Measurements from ENCODE around the gene MOGAT1. TPM values are rescaled to one million over a fixed set of nuclear protein-coding genes. Genes with fewer than 3 reads are reported as not detected.

Gene MOGAT1
- polyA plus RNA-seq, 2 of the 4 experiments (the other 2 are of a cell fraction): not detected

GRCh38 chr2:222745836-222746559, 74.5 kb downstream of the MOGAT1 start:
- POLR2A ChIA-PET: no interaction called here
- no peak overlapping the region for H3K27ac ChIP-seq
- no peaks in the 10 kb centered on the region for H3K9me3 ChIP-seq
- no peak for DNase-seq (ENCODE audit: low read depth in 1 of 2, low spot score in 1 of 2)
- TF ChIP-seq KDM1A (IDR thresholded peaks at IDR 0.05; ENCODE audit: low read depth) (no peak), FOXS1 (CRISPR knock-in tag; IDR thresholded peaks at IDR 0.05) (no peak), MAZ (IDR thresholded peaks at IDR 0.05; ENCODE audit: borderline replicate concordance, low read depth, low read length) (no peak), KDM5A (IDR thresholded peaks at IDR 0.05) (no peak), ATOH8 (CRISPR knock-in tag; IDR thresholded peaks at IDR 0.05; ENCODE audit: low read depth) (no peak), POLR2AphosphoS2 (conservative IDR thresholded peaks at IDR 0.05; ENCODE audit: low read length) (no peak), REST (IDR thresholded peaks at IDR 0.05) (no peak), CHD2 (IDR thresholded peaks at IDR 0.05; ENCODE audit: low read length, partially characterized antibody) (no peak), FOSB (CRISPR knock-in tag; IDR thresholded peaks at IDR 0.05) (no peak), ZFP36 (IDR thresholded peaks at IDR 0.05; ENCODE audit: borderline replicate concordance, partially characterized antibody) (no peak), ZSCAN20 (CRISPR knock-in tag; IDR thresholded peaks at IDR 0.05) (no peak), E2F6 (IDR thresholded peaks at IDR 0.05; ENCODE audit: borderline replicate concordance, low read depth) (no peak), HES2 (IDR thresholded peaks at IDR 0.05) (no peak), RCOR1 (IDR thresholded peaks at IDR 0.05; ENCODE audit: low read depth, low read length) (no peak), MYC (IDR thresholded peaks at IDR 0.05; ENCODE audit: borderline replicate concordance, low read length) (no peak), HEYL (CRISPR knock-in tag; IDR thresholded peaks at IDR 0.05) (no peak), PBX3 (IDR thresholded peaks at IDR 0.05) (no peak), HOXB13 (CRISPR knock-in tag; IDR thresholded peaks at IDR 0.05; ENCODE audit: low read depth) (no peak), SREBF2 (IDR thresholded peaks at IDR 0.05) (no peak), CBX8 (IDR thresholded peaks at IDR 0.05) (no peak)
- WGBS (ENCODE audit: missing lambda C conversion rate): 69% methylated on average over 8 of the region's 8 CpGs
- no peak for ATAC-seq
- H3K4me1 ChIP-seq: no peaks in the 10 kb centered on the region
- FAIRE-seq: no peak
- CTCF ChIA-PET: no interaction called here
- H3K4me3 ChIP-seq: no peak overlapping the region
- H3K4me2 ChIP-seq: no peak overlapping the region
